ENCODE data around the gene RAB44. TPM values are rescaled to one million over a fixed set of nuclear protein-coding genes. Genes with fewer than 3 reads are reported as not detected.

Gene RAB44
- polyA plus RNA-seq, 1 experiment = not detected

- no peak for DNase-seq (ENCODE audit: low read depth, low spot score)
- POLR2A ChIA-PET = no interaction called here
- H3K27me3 ChIP-seq (ENCODE audit: control insufficient read depth, insufficient read depth, low read length) = peaks cover 6% of the 10 kb centered on the region
- CTCF ChIA-PET = no interaction called here
- peaks cover 7% of the 10 kb centered on the region for H3K9me3 ChIP-seq (ENCODE audit: control insufficient read depth, insufficient read depth, low read length)
- no peak for TF ChIP-seq CTCF (IDR thresholded peaks at IDR 0.05; ENCODE audit: low read depth, low read length)
- H3K4me3 ChIP-seq (ENCODE audit: low read depth, low read length) = no peak overlapping the region
- no peak overlapping the region for H3K27ac ChIP-seq (ENCODE audit: low read depth, low read length)
Observed at GRCh38 chr6:36695414-36695813, 2.2 kb upstream of the RAB44 start.

- Histone ChIP-seq H3K27me3 (ENCODE audit: control insufficient read depth, insufficient read depth, low read length) (peaks cover 11% of the 10 kb centered on the region), H3K27ac (ENCODE audit: low read depth, low read length) (no peak overlapping the region), H3K9me3 (ENCODE audit: control insufficient read depth, insufficient read depth, low read length) (peaks cover 7% of the 10 kb centered on the region), H3K4me3 (ENCODE audit: low read depth, low read length) (no peak overlapping the region)
- DNase-seq (ENCODE audit: low read depth, low spot score) = no peak
- ChIA-PET POLR2A (interaction anchor here (0.7 kb wide), 1 partner anchor 242 kb away, joined by 4 read pairs; no protein-coding TSS in a partner anchor), CTCF (no interaction called here)
- TF ChIP-seq CTCF (IDR thresholded peaks at IDR 0.05; ENCODE audit: low read depth, low read length) = no peak
Observed at GRCh38 chr6:36698196-36698595, 570 bp downstream of the RAB44 start.

GRCh38 chr6:36698871-36699271 lies 1.2 kb downstream of the RAB44 start:
- ChIA-PET POLR2A (no interaction called here), CTCF (no interaction called here)
- no peak for DNase-seq (ENCODE audit: low read depth, low spot score)
- no peak overlapping the region for H3K4me3 ChIP-seq (ENCODE audit: low read depth, low read length)
- H3K27me3 ChIP-seq (ENCODE audit: control insufficient read depth, insufficient read depth, low read length) = peaks cover 16% of the 10 kb centered on the region
- peaks cover 7% of the 10 kb centered on the region for H3K9me3 ChIP-seq (ENCODE audit: control insufficient read depth, insufficient read depth, low read length)
- no peak for TF ChIP-seq CTCF (IDR thresholded peaks at IDR 0.05; ENCODE audit: low read depth, low read length)
- H3K27ac ChIP-seq (ENCODE audit: low read depth, low read length) = no peak overlapping the region

- H3K27ac ChIP-seq (ENCODE audit: low read depth, low read length) = no peak overlapping the region
- peaks cover 20% of the 10 kb centered on the region for H3K27me3 ChIP-seq (ENCODE audit: control insufficient read depth, insufficient read depth, low read length)
- H3K9me3 ChIP-seq (ENCODE audit: control insufficient read depth, insufficient read depth, low read length) = peaks cover 12% of the 10 kb centered on the region
- no peak for DNase-seq (ENCODE audit: low read depth, low spot score)
- H3K4me3 ChIP-seq (ENCODE audit: low read depth, low read length) = no peak overlapping the region
- no peak for TF ChIP-seq CTCF (IDR thresholded peaks at IDR 0.05; ENCODE audit: low read depth, low read length)
- CTCF ChIA-PET = no interaction called here
- POLR2A ChIA-PET = no interaction called here
Observed at GRCh38 chr6:36699348-36699747, 1.7 kb downstream of the RAB44 start.

- Histone ChIP-seq H3K27me3 (ENCODE audit: control insufficient read depth, insufficient read depth, low read length) (peaks cover 20% of the 10 kb centered on the region), H3K9me3 (ENCODE audit: control insufficient read depth, insufficient read depth, low read length) (peaks cover 12% of the 10 kb centered on the region), H3K4me3 (ENCODE audit: low read depth, low read length) (no peak overlapping the region), H3K27ac (ENCODE audit: low read depth, low read length) (no peak overlapping the region)
- DNase-seq (ENCODE audit: low read depth, low spot score) = no peak
- POLR2A ChIA-PET = no interaction called here
- CTCF ChIA-PET = interaction anchor here (0.9 kb wide), 2 partner anchors 54 to 85 kb away, joined by 4 to 6 read pairs; no protein-coding TSS in a partner anchor
- no peak for TF ChIP-seq CTCF (IDR thresholded peaks at IDR 0.05; ENCODE audit: low read depth, low read length)
Observed at GRCh38 chr6:36700071-36700812, 2.6 kb downstream of the RAB44 start.
